GM19023 (cell line): Measurements from ENCODE around the gene FOXB1.

Experiments used
- ATAC-seq: cut with Tn5 transposase; IDR thresholded peaks from one replicate; pipeline ENCODE4 v1.9.1; 2021; ENCODE audit warnings: mild to moderate bottlenecking, moderate library complexity; ENCODE audit not compliant: unreplicated experiment

The FOXB1 gene

GRCh38 chr15:60004009-60004845 is at the start of gene FOXB1:
Gene FOXB1, plus strand, starts transcription at chr15:60004311. Its CDS starts 653 bp downstream, at chr15:60004964.
- ATAC-seq, result no peak

GRCh38 chr15:59958288-59958687 is 45.8 kb upstream of the FOXB1 start:
- no peak for ATAC-seq

- no peak for ATAC-seq
These were observed 43.8 kb upstream of the FOXB1 start for GRCh38 chr15:59960318-59960717.

- ATAC-seq, result no peak
These were observed 40.8 kb upstream of the FOXB1 start for GRCh38 chr15:59963322-59963721.

GRCh38 chr15:59963925-59964324 is 40.2 kb upstream of the FOXB1 start:
- no peak for ATAC-seq

- no peak for ATAC-seq
These were observed 38.4 kb upstream of the FOXB1 start for GRCh38 chr15:59965741-59966140.

GRCh38 chr15:59966262-59966661 is 37.8 kb upstream of the FOXB1 start:
- ATAC-seq, result no peak

GRCh38 chr15:59968314-59968713 is 35.8 kb upstream of the FOXB1 start:
- no peak for ATAC-seq

GRCh38 chr15:59972241-59972640 is 31.9 kb upstream of the FOXB1 start:
- no peak for ATAC-seq

- no peak for ATAC-seq
These were observed 27.4 kb upstream of the FOXB1 start for GRCh38 chr15:59976480-59977271.

- no peak for ATAC-seq
These were observed 12.3 kb upstream of the FOXB1 start for GRCh38 chr15:59991834-59992233.

GRCh38 chr15:59993041-59993750 is 10.9 kb upstream of the FOXB1 start:
- no peak for ATAC-seq

GRCh38 chr15:59993950-59994401 is 10.1 kb upstream of the FOXB1 start:
- no peak for ATAC-seq

GRCh38 chr15:59994526-59994887 is 9.6 kb upstream of the FOXB1 start:
- ATAC-seq, result no peak

GRCh38 chr15:59994888-59995557 is 9.1 kb upstream of the FOXB1 start:
- ATAC-seq, result no peak

GRCh38 chr15:59995568-59996297 is 8.4 kb upstream of the FOXB1 start:
- ATAC-seq, result no peak

GRCh38 chr15:59996298-59997041 is 7.6 kb upstream of the FOXB1 start:
- ATAC-seq, result no peak

GRCh38 chr15:59997070-59997701 is 6.9 kb upstream of the FOXB1 start:
- ATAC-seq, result peak; percentile 74
